ENCODE measurements around the gene TRUB2. TPM values are rescaled to one million over a fixed set of nuclear protein-coding genes. Genes with fewer than 3 reads are reported as not detected.

TRUB2 gene
- total and polyA plus RNA-seq, 2 of the 13 experiments (the other 11 are each of a cell fraction or from before 2014, with no cell fraction given), result 22.3 to 41.2 TPM

DNA sequence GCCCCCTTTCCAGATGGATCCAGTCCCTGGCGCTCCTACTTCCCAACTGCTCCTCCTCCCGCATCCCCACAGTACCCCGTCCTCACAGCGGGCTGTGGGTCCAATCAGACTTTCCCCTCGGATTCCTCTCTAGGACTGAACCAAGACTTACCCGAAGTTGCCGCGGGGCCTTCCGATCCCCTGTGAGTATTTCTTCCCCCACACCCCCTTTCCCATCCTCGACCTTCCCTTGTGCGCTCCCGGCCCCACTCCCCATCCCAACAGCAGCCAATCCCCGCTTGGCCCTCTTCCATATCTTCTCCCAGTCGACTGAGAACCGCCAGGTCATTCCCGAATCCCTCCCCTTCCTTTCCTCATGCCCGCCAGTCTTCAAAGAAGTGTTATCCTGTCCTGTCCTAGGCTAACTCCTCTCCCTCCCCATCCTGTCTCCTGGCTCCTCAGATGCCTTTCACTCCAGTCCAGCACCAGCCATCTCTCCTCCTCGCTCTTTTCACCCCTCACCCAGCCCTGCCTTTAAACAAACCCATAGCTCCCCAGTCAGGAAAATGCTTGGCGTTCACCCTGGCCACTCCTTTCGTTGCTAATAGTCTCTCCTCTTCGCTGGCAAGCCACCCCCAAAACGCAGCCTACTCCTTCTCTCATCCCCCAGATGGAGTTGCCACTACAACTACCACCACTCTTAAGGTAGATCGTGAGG is 45.5 kb downstream of the TRUB2 start (continued):
- no peak for TF ChIP-seq ATM (IDR thresholded peaks at IDR 0.05; ENCODE audit: borderline replicate concordance)
- TF ChIP-seq DMAP1 (CRISPR knock-in tag; IDR thresholded peaks at IDR 0.05), result no peak
- TF ChIP-seq ZNF605 (CRISPR knock-in tag; IDR thresholded peaks at IDR 0.05), result peak; percentile 17; the same call in 1 of the 2 replicates
- TF ChIP-seq ZNF619 (CRISPR knock-in tag; IDR thresholded peaks at IDR 0.05), result no peak
- TF ChIP-seq DPF2 (CRISPR knock-in tag; IDR thresholded peaks at IDR 0.05; ENCODE audit: borderline replicate concordance, low read depth), result no peak
- 0 out of 2 replicates have a peak, but pooled peaks have one; percentile 9 for TF ChIP-seq ZSCAN29 (CRISPR knock-in tag; conservative IDR thresholded peaks at IDR 0.05)
- TF ChIP-seq, protein P1, sequence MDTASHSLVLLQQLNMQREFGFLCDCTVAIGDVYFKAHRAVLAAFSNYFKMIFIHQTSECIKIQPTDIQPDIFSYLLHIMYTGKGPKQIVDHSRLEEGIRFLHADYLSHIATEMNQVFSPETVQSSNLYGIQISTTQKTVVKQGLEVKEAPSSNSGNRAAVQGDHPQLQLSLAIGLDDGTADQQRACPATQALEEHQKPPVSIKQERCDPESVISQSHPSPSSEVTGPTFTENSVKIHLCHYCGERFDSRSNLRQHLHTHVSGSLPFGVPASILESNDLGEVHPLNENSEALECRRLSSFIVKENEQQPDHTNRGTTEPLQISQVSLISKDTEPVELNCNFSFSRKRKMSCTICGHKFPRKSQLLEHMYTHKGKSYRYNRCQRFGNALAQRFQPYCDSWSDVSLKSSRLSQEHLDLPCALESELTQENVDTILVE (CRISPR knock-in tag; IDR thresholded peaks at IDR 0.05), result no peak
- TF ChIP-seq ZNF883 (CRISPR knock-in tag; IDR thresholded peaks at IDR 0.05; ENCODE audit: not compliant biosample characterization), result no peak
- no peak for TF ChIP-seq ZNF329 (CRISPR knock-in tag; IDR thresholded peaks at IDR 0.05; ENCODE audit: low read depth)
- TF ChIP-seq, protein P2, sequence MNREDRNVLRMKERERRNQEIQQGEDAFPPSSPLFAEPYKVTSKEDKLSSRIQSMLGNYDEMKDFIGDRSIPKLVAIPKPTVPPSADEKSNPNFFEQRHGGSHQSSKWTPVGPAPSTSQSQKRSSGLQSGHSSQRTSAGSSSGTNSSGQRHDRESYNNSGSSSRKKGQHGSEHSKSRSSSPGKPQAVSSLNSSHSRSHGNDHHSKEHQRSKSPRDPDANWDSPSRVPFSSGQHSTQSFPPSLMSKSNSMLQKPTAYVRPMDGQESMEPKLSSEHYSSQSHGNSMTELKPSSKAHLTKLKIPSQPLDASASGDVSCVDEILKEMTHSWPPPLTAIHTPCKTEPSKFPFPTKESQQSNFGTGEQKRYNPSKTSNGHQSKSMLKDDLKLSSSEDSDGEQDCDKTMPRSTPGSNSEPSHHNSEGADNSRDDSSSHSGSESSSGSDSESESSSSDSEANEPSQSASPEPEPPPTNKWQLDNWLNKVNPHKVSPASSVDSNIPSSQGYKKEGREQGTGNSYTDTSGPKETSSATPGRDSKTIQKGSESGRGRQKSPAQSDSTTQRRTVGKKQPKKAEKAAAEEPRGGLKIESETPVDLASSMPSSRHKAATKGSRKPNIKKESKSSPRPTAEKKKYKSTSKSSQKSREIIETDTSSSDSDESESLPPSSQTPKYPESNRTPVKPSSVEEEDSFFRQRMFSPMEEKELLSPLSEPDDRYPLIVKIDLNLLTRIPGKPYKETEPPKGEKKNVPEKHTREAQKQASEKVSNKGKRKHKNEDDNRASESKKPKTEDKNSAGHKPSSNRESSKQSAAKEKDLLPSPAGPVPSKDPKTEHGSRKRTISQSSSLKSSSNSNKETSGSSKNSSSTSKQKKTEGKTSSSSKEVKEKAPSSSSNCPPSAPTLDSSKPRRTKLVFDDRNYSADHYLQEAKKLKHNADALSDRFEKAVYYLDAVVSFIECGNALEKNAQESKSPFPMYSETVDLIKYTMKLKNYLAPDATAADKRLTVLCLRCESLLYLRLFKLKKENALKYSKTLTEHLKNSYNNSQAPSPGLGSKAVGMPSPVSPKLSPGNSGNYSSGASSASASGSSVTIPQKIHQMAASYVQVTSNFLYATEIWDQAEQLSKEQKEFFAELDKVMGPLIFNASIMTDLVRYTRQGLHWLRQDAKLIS (CRISPR knock-in tag; IDR thresholded peaks at IDR 0.05), result no peak
- no peak for TF ChIP-seq NBN (conservative IDR thresholded peaks at IDR 0.05)
- TF ChIP-seq, protein P3, sequence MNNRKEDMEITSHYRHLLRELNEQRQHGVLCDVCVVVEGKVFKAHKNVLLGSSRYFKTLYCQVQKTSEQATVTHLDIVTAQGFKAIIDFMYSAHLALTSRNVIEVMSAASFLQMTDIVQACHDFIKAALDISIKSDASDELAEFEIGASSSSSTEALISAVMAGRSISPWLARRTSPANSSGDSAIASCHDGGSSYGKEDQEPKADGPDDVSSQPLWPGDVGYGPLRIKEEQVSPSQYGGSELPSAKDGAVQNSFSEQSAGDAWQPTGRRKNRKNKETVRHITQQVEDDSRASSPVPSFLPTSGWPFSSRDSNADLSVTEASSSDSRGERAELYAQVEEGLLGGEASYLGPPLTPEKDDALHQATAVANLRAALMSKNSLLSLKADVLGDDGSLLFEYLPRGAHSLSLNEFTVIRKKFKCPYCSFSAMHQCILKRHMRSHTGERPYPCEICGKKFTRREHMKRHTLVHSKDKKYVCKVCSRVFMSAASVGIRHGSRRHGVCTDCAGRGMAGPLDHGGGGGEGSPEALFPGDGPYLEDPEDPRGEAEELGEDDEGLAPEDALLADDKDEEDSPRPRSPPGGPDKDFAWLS (CRISPR knock-in tag; IDR thresholded peaks at IDR 0.05; ENCODE audit: borderline replicate concordance), result no peak
- 0 out of 2 replicates have a peak, but pooled peaks have one; percentile 32 for TF ChIP-seq ZBTB20 (CRISPR knock-in tag; IDR thresholded peaks at IDR 0.05; ENCODE audit: borderline replicate concordance, low read depth)
- TF ChIP-seq ZNF44 (CRISPR knock-in tag; IDR thresholded peaks at IDR 0.05), result no peak
- peak; percentile 16; the same call in 1 of the 2 replicates for TF ChIP-seq KMT2A (CRISPR knock-in tag; IDR thresholded peaks at IDR 0.05)
- no peak for TF ChIP-seq CBX2 (IDR thresholded peaks at IDR 0.05; ENCODE audit: low read depth, low read length)
- TF ChIP-seq CBX2 (CRISPR knock-in tag; IDR thresholded peaks at IDR 0.05; ENCODE audit: low read depth), result no peak
- TF ChIP-seq ZSCAN31 (CRISPR knock-in tag; IDR thresholded peaks at IDR 0.05; ENCODE audit: low read depth), result no peak
- TF ChIP-seq, protein P4, sequence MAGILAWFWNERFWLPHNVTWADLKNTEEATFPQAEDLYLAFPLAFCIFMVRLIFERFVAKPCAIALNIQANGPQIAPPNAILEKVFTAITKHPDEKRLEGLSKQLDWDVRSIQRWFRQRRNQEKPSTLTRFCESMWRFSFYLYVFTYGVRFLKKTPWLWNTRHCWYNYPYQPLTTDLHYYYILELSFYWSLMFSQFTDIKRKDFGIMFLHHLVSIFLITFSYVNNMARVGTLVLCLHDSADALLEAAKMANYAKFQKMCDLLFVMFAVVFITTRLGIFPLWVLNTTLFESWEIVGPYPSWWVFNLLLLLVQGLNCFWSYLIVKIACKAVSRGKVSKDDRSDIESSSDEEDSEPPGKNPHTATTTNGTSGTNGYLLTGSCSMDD (CRISPR knock-in tag; IDR thresholded peaks at IDR 0.05), result no peak
- TF ChIP-seq RBM22 (optimal IDR thresholded peaks at IDR 0.05; ENCODE audit: low read length), result no peak
- TF ChIP-seq, protein P5, sequence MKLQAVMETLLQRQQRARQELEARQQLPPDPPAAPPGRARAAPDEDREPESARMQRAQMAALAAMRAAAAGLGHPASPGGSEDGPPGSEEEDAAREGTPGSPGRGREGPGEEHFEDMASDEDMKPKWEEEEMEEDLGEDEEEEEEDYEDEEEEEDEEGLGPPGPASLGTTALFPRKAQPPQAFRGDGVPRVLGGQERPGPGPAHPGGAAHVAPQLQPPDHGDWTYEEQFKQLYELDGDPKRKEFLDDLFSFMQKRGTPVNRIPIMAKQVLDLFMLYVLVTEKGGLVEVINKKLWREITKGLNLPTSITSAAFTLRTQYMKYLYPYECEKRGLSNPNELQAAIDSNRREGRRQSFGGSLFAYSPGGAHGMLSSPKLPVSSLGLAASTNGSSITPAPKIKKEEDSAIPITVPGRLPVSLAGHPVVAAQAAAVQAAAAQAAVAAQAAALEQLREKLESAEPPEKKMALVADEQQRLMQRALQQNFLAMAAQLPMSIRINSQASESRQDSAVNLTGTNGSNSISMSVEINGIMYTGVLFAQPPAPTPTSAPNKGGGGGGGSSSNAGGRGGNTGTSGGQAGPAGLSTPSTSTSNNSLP (IDR thresholded peaks at IDR 0.05; ENCODE audit: low read depth, low read length), result no peak
- TF ChIP-seq MIER2 (CRISPR knock-in tag; IDR thresholded peaks at IDR 0.05), result no peak
